GM12891 (cell line): ENCODE data around the gene PPP5C.

Experiments used
- POLR2A ChIP-seq: IDR thresholded peaks from 2 replicates; pipeline ENCODE4 v1.6.1; 2011; ENCODE audit warnings: low read depth, low read length, control low read depth
- POLR2AphosphoS5 ChIP-seq: IDR thresholded peaks from 2 replicates; pipeline ENCODE4 v1.6.1; 2011; ENCODE audit warnings: low read depth, low read length, control low read depth
- POU2F2 ChIP-seq: IDR thresholded peaks from 2 replicates; pipeline ENCODE4 v1.6.1; 2011; ENCODE audit warnings: low read depth, mild to moderate bottlenecking, control low read depth, low read length, moderate library complexity
- TAF1 ChIP-seq: IDR thresholded peaks from 2 replicates; pipeline ENCODE4 v1.6.1; 2011; ENCODE audit warnings: low read depth, low read length, control low read depth

DNA sequence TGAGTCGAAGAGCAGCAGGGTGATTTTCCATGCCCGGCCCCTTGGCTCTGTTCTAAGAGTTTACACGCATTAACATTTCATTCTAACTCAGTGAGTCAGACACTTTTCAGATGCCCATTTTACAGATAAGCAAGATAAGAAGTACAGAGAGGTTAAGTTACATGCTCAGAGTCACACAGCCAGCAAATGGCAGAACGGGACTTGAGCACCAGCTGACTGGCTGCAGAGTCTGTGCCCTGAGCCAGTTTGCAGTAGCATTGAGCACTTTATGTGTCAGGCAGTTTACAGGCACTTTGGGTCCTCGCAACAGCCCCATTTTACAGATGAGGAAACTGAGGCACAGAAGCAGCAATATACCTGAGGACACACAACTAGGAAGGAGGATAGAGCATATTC is 47.5 kb downstream of the PPP5C start:
- TF ChIP-seq TAF1 (no peak), POLR2A (no peak), POU2F2 (no peak), POLR2AphosphoS5 (no peak)
